Measurements from ENCODE around the gene PTPRD. TPM values are rescaled to one million over a fixed set of nuclear protein-coding genes. Genes with fewer than 3 reads are reported as not detected.

Gene PTPRD
- total and polyA plus RNA-seq, 10 donors = 0.08 to 11.7 (median 2.9) TPM

DNA sequence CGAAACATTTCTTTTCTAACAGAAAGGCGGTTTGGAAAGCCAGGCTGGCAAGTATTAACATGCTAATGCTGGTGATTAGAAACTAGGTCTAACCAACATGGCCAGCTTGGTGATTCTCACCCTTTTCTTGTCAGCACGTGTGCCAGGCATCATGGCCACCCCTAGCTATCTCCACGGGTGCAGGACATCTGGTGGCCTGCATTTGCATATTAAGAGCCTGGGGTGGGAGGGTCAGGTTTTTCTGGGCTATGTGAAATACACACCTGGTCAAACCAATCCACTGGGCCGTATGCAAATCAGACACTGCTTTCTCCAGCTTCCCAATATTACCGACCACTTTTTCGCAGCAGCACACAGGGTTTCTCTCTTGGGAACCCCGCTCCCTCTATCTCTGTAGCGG, 612.1 kb downstream of the PTPRD start:
- no peak overlapping the region for H3K27ac ChIP-seq
- H3K36me3 ChIP-seq = no peaks in the 10 kb centered on the region
- H3K4me3 ChIP-seq = no peak overlapping the region
- WGBS, 5 donors = 80 to 89% (median 82%) methylated on average over 9 of the region's 9 CpGs
- intact Hi-C loops (cut with DNase I; ENCODE audit: low total_unique reads) = loop anchor here (5.0 kb wide), 1 partner anchor 52 kb away; no protein-coding TSS in a partner anchor
- TF ChIP-seq CTCF (IDR thresholded peaks at IDR 0.05 in 8 of 11, conservative IDR thresholded peaks at IDR 0.05 in 3 of 11) = no peak
- TF ChIP-seq POLR2AphosphoS5 (IDR thresholded peaks at IDR 0.05) = no peak
- TF ChIP-seq POLR2A (IDR thresholded peaks at IDR 0.05) = no peak
- DNase-seq = no peak
- no peaks in the 10 kb centered on the region for H3K27me3 ChIP-seq (replicated peaks in 1 of 7)
- H3K4me1 ChIP-seq = peaks cover 0 to 10% (median 2%) of the 10 kb centered on the region in 6 donors
- H3K9me3 ChIP-seq = no peaks in the 10 kb centered on the region

GRCh38 chr9:9998491-9999287, 614.1 kb downstream of the PTPRD start:
- WGBS, 5 donors = 10 to 22% (median 17%) methylated on average over 8 of the region's 8 CpGs
- Histone ChIP-seq H3K4me1 (peaks cover 0 to 10% (median 2%) of the 10 kb centered on the region in 6 donors), H3K27me3 (replicated peaks in 1 of 7) (no peaks in the 10 kb centered on the region), H3K27ac (no peak overlapping the region), H3K9me3 (no peaks in the 10 kb centered on the region), H3K36me3 (no peaks in the 10 kb centered on the region), H3K4me3 (no peak overlapping the region)
- intact Hi-C loops (cut with DNase I; ENCODE audit: low total_unique reads) = no loop called here
- no peak for DNase-seq
- TF ChIP-seq CTCF (IDR thresholded peaks at IDR 0.05 in 8 of 11, conservative IDR thresholded peaks at IDR 0.05 in 3 of 11) (peak in 4 of 11 experiments; percentile 9 to 37 (median 16)), POLR2AphosphoS5 (IDR thresholded peaks at IDR 0.05) (no peak), POLR2A (IDR thresholded peaks at IDR 0.05) (no peak)

DNA sequence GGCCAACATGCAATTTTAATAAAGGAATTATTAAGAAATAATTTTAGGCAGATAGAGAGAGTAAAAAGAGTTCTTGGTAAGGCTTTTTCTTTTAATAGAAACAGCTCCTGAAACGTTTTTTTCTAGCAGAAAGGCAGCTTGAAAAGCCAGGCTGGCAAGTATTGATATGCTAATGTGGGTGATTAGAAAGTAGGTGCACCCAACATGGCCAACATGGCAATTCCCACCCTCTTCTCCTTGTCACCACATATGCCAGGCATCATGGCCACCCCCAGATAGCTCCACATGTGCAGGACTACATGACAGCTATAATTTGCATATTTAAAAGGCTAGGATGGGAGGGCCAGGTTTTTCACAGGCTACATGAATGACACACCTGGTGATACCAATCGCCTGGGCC, 615.2 kb downstream of the PTPRD start:
- TF ChIP-seq POLR2A (IDR thresholded peaks at IDR 0.05) = no peak
- TF ChIP-seq POLR2AphosphoS5 (IDR thresholded peaks at IDR 0.05) = no peak
- no peak for TF ChIP-seq CTCF (IDR thresholded peaks at IDR 0.05 in 8 of 11, conservative IDR thresholded peaks at IDR 0.05 in 3 of 11)
- intact Hi-C loops (cut with DNase I; ENCODE audit: low total_unique reads) = no loop called here
- Histone ChIP-seq H3K36me3 (no peaks in the 10 kb centered on the region), H3K9me3 (no peaks in the 10 kb centered on the region), H3K27me3 (replicated peaks in 1 of 7) (no peaks in the 10 kb centered on the region), H3K4me3 (no peak overlapping the region), H3K27ac (no peak overlapping the region), H3K4me1 (peaks cover 0 to 10% (median 2%) of the 10 kb centered on the region in 6 donors)
- 37 to 62% (median 52%) methylated on average over 2 of the region's 2 CpGs for WGBS, 5 donors
- no peak for DNase-seq

- H3K4me1 ChIP-seq = peaks cover 0 to 10% (median 2%) of the 10 kb centered on the region in 6 donors
- TF ChIP-seq POLR2AphosphoS5 (IDR thresholded peaks at IDR 0.05) (no peak), CTCF (IDR thresholded peaks at IDR 0.05 in 8 of 11, conservative IDR thresholded peaks at IDR 0.05 in 3 of 11) (no peak), POLR2A (IDR thresholded peaks at IDR 0.05) (no peak)
- no peaks in the 10 kb centered on the region for H3K9me3 ChIP-seq
- H3K27me3 ChIP-seq (replicated peaks in 1 of 7) = no peaks in the 10 kb centered on the region
- no peaks in the 10 kb centered on the region for H3K36me3 ChIP-seq
- intact Hi-C loops (cut with DNase I; ENCODE audit: low total_unique reads) = no loop called here
- H3K4me3 ChIP-seq = no peak overlapping the region
- H3K27ac ChIP-seq = no peak overlapping the region
- no peak for DNase-seq
Measured at GRCh38 chr9:9996259-9996658, 616.5 kb downstream of the PTPRD start.
